Natural killer cell (primary cell): ENCODE results near the gene RAI1. TPM values are rescaled to one million over a fixed set of nuclear protein-coding genes. Genes with fewer than 3 reads are reported as not detected.

ENCODE experiments used
- ATAC-seq, 3 donors: fragments of 150-1000 bp in 2 of 3; fragments of 200-7000 bp in 1 of 3; cut with Tn5 transposase; 1 replicate in 1 of 3; 2 replicates in 2 of 3; pipeline ENCODE4 v1.10.0; 2021; ENCODE audit warnings: mild to moderate bottlenecking in 2 of 3, moderate library complexity in 2 of 3
- DNase-seq, 2 donors: peaks; one replicate each; pipeline versions ENCODE4 v3.0.0 to v3.0.0-alpha.2; 2013 to 2021; ENCODE audit warnings: mixed read lengths in 1 of 2
- H3K27ac ChIP-seq: one replicate; pipeline ENCODE4 v1.5.1; 2013; ENCODE audit warnings: mild to moderate bottlenecking, low read length
- H3K27me3 ChIP-seq: one replicate; pipeline ENCODE4 v1.6.1; 2013; ENCODE audit warnings: low read length; ENCODE audit not compliant: control insufficient read depth, insufficient read depth
- H3K36me3 ChIP-seq: one replicate; pipeline ENCODE4 v1.6.1; 2013; ENCODE audit warnings: low read length; ENCODE audit not compliant: control insufficient read depth, insufficient read depth
- H3K4me1 ChIP-seq: one replicate; pipeline ENCODE4 v1.6.1; 2013; ENCODE audit warnings: low read length; ENCODE audit not compliant: control insufficient read depth, insufficient read depth
- H3K4me3 ChIP-seq: one replicate; pipeline ENCODE4 v1.5.1; 2013; ENCODE audit warnings: low read length
- H3K9me3 ChIP-seq: one replicate; pipeline ENCODE4 v1.6.1; 2013; ENCODE audit warnings: low read length; ENCODE audit not compliant: control insufficient read depth, insufficient read depth
- H3K27ac Mint-ChIP-seq, 2 donors: one replicate each; pipeline ENCODE4 v1.8.0; 2022; ENCODE audit warnings: mild to moderate bottlenecking in 2 of 2, mixed read lengths in 2 of 2, moderate library complexity in 1 of 2
- H3K27me3 Mint-ChIP-seq, 2 donors: one replicate each; pipeline ENCODE4 v1.8.0; 2022; ENCODE audit warnings: low read depth in 2 of 2, mixed read lengths in 2 of 2
- H3K36me3 Mint-ChIP-seq: one replicate; pipeline ENCODE4 v1.8.0; 2022; ENCODE audit warnings: mixed read lengths
- H3K4me1 Mint-ChIP-seq, 2 donors: one replicate each; pipeline ENCODE4 v1.8.0; 2022; ENCODE audit warnings: mixed read lengths in 2 of 2
- H3K4me3 Mint-ChIP-seq: one replicate; pipeline ENCODE4 v1.8.0; 2022; ENCODE audit warnings: mild to moderate bottlenecking, moderate library complexity, mixed read lengths
- H3K9me3 Mint-ChIP-seq, 2 donors: one replicate each; pipeline ENCODE4 v1.8.0; 2022; ENCODE audit warnings: mixed read lengths in 2 of 2
- WGBS: methylation state at CpG from one replicate; pipeline ENCODE4 v1.1.7; 2013; ENCODE audit warnings: missing lambda C conversion rate; ENCODE audit not compliant: insufficient coverage; 5-methylcytosine and 5-hydroxymethylcytosine counted together
- intact Hi-C: fragments of 100-400 bp; cut with micrococcal nuclease; formaldehyde crosslinking; loops from one replicate; pipeline ENCODE4 v1.14.2; 2022
- total RNA-seq, 4 donors: library from RNA; stranded (reverse); fragments of 120-200 nt in 1 of 4; gene quantifications; one replicate each; pipeline versions ENCODE4 v1.2.3 to v1.2.4, GENCODE V29; 2013 to 2022
- TF ChIP-seq, protein P1 (sequence below): fragments of 200-600 bp; IDR thresholded peaks from one replicate; pipeline ENCODE4 v1.8.0; 2022; ENCODE audit warnings: antibody characterized with exemption

Gene RAI1
- total RNA-seq, 3 donors from 2014 or later (not counting 1 experiment from before 2014, with no cell fraction given), result 39.8 to 55.0 (median 49.4) TPM

DNA sequence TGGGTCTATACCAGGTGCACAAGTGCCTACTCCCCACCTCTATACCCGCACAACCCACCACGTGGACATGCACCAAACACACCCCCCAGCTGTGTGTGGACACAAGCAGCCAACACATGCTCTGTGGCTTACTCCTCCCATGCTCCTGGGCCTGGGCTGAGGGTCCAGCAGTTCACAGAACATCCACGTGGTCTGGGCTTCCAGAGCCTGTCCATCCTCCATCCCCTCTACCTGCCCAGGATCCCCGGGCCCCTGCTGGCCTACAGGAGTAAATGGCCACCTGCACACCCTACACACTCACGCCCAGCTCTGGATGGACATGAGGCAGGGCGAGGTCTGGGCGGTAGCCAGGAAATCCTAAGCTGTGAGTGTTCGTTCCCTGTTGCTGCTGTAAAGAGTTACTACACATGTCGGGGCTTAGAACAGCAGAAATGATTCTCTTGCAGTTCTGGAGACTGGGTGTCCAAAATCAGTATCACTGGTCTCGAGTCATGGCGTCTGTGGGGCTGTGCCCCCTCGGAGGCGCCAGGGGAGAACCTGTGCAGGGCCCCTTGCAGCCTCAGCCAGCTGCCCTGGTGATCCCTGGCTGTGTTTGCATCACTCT is 15.0 kb upstream of the RAI1 start:
- intact Hi-C loops, result no loop called here
- no peaks in the 10 kb centered on the region for H3K27me3 ChIP-seq
- Mint-ChIP-seq H3K36me3 (no peaks in the 10 kb centered on the region), H3K27ac (peak overlapping the region in 1 of 2 donors; percentile 56), H3K4me3 (no peak overlapping the region), H3K4me1 (peaks cover 20 to 21% of the 10 kb centered on the region in 2 donors), H3K9me3 (no peaks in the 10 kb centered on the region), H3K27me3 (peaks cover 0 to under 1% of the 10 kb centered on the region in 2 donors)
- DNase-seq (no peak), ATAC-seq (no peak)
- no peaks in the 10 kb centered on the region for H3K9me3 ChIP-seq
- TF ChIP-seq, protein P1, sequence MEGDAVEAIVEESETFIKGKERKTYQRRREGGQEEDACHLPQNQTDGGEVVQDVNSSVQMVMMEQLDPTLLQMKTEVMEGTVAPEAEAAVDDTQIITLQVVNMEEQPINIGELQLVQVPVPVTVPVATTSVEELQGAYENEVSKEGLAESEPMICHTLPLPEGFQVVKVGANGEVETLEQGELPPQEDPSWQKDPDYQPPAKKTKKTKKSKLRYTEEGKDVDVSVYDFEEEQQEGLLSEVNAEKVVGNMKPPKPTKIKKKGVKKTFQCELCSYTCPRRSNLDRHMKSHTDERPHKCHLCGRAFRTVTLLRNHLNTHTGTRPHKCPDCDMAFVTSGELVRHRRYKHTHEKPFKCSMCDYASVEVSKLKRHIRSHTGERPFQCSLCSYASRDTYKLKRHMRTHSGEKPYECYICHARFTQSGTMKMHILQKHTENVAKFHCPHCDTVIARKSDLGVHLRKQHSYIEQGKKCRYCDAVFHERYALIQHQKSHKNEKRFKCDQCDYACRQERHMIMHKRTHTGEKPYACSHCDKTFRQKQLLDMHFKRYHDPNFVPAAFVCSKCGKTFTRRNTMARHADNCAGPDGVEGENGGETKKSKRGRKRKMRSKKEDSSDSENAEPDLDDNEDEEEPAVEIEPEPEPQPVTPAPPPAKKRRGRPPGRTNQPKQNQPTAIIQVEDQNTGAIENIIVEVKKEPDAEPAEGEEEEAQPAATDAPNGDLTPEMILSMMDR, result no peak
- H3K36me3 ChIP-seq, result no peaks in the 10 kb centered on the region
- peaks cover 22% of the 10 kb centered on the region for H3K4me1 ChIP-seq
- no peak overlapping the region for H3K4me3 ChIP-seq
- H3K27ac ChIP-seq, result no peak overlapping the region
- WGBS, result 81% methylated on average over 13 of the region's 13 CpGs

DNA sequence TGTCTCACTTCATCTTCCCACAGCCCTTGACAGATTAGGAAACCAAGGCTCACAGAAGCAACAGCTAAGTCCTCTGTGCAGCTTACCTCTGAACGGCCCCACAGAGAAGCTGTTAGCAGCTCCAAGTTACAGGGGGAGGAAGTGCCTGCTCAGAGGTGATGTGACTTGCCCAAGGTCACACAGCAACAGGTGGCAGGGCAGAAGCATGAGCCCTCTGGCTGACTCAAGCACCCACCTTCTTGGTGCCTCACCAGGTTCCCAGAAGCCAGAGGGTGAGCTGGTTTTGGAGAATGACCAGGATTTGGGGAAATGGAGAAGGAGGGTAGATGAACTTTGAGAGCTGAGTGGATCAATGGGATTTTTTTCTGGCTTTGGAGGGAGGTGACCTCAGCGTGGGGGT is 14.0 kb upstream of the RAI1 start:
- DNase-seq, result no peak
- H3K4me3 ChIP-seq, result no peak overlapping the region
- intact Hi-C loops, result no loop called here
- no peak overlapping the region for H3K27ac ChIP-seq
- H3K9me3 ChIP-seq, result no peaks in the 10 kb centered on the region
- Mint-ChIP-seq H3K9me3 (no peaks in the 10 kb centered on the region), H3K27me3 (peaks cover 0 to 2% of the 10 kb centered on the region in 2 donors), H3K36me3 (no peaks in the 10 kb centered on the region), H3K4me1 (peaks cover 22 to 23% of the 10 kb centered on the region in 2 donors), H3K4me3 (no peak overlapping the region), H3K27ac (peak overlapping the region in 1 of 2 donors; percentile 56)
- 76% methylated on average over 2 of the region's 2 CpGs for WGBS
- no peaks in the 10 kb centered on the region for H3K27me3 ChIP-seq
- no peak for ATAC-seq
- H3K4me1 ChIP-seq, result peaks cover 24% of the 10 kb centered on the region
- TF ChIP-seq, protein P1, result no peak
- no peaks in the 10 kb centered on the region for H3K36me3 ChIP-seq

DNA sequence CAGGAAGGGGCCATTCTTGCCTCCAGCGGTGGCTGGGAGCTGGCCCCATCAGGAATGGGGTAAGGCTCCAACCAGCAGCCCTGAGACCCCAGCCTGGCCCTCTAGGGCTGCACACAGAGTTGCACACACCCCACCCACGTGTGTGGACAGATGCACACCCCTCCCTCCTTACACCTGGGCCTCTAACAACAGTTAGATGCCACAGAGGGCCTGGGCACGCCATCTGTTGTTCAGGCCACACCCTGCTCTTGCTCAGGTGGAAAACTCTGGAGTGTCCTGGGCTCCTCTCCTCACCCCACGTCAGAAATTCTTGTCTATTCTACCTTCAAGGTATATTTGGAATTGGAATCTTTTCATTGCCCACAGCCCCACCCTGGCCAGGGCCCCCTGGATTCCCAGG is 13.3 kb upstream of the RAI1 start:
- intact Hi-C loops, result no loop called here
- H3K27me3 ChIP-seq, result no peaks in the 10 kb centered on the region
- H3K27ac ChIP-seq, result no peak overlapping the region
- Mint-ChIP-seq H3K27me3 (peaks cover 0 to 2% of the 10 kb centered on the region in 2 donors), H3K9me3 (no peaks in the 10 kb centered on the region), H3K27ac (peak overlapping the region in 1 of 2 donors; percentile 41), H3K4me1 (peaks cover 22 to 24% of the 10 kb centered on the region in 2 donors), H3K4me3 (no peak overlapping the region), H3K36me3 (no peaks in the 10 kb centered on the region)
- DNase-seq (no peak), ATAC-seq (no peak)
- peaks cover 24% of the 10 kb centered on the region for H3K4me1 ChIP-seq
- TF ChIP-seq, protein P1, result no peak
- no peaks in the 10 kb centered on the region for H3K9me3 ChIP-seq
- no peaks in the 10 kb centered on the region for H3K36me3 ChIP-seq
- WGBS, result 78% methylated on average over 4 of the region's 4 CpGs
- H3K4me3 ChIP-seq, result no peak overlapping the region

DNA sequence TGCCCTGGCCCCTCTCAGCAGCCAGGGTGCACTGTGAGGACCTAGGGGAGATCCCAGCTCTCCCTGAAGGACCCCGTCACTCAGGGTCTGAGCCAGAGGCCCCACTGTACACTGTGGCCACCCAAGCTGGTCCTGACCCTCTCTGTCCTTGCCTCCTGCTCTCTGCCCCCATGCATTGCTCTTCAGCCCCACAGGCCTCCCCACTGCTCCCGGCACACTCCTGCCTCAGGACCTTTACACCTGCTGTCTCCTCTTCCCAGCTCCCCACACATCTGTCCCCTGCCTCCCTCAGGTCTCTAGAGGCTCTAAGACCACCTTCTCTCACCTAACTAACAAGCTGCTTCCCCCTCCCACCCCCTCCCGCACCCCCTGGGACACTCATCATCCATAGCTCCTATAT is 12.9 kb upstream of the RAI1 start:
- H3K4me1 Mint-ChIP-seq, result peaks cover 17 to 20% of the 10 kb centered on the region in 2 donors
- WGBS, result 99% methylated on average over 3 of the region's 3 CpGs
- no peak for ATAC-seq
- Histone ChIP-seq H3K27ac (no peak overlapping the region), H3K4me1 (peaks cover 21% of the 10 kb centered on the region), H3K36me3 (no peaks in the 10 kb centered on the region), H3K4me3 (no peak overlapping the region), H3K27me3 (no peaks in the 10 kb centered on the region), H3K9me3 (no peaks in the 10 kb centered on the region)
- no peak overlapping the region for H3K4me3 Mint-ChIP-seq
- TF ChIP-seq, protein P1, result no peak
- peak overlapping the region in 1 of 2 donors; percentile 41 for H3K27ac Mint-ChIP-seq
- no peak for DNase-seq
- no peaks in the 10 kb centered on the region for H3K36me3 Mint-ChIP-seq
- intact Hi-C loops, result no loop called here
- no peaks in the 10 kb centered on the region for H3K9me3 Mint-ChIP-seq
- peaks cover 0 to 2% of the 10 kb centered on the region in 2 donors for H3K27me3 Mint-ChIP-seq
